Activated T-helper 1 cell treated with anti-CD3 and anti-CD28 coated beads, Interleukin-12 subunit alpha, Interleukin-12 subunit beta, Interleukin-2, Interleukin-4 antibody, amounts not matched to agents 30 ng/mL and 10 ng/mL and 1 ng/mL, durations not matched to agents 14 hours and 24 hours and 36 hours (primary cell): ENCODE measurements around the gene SHB. TPM values are rescaled to one million over a fixed set of nuclear protein-coding genes. Genes with fewer than 3 reads are reported as not detected.

Experiments
- DNase-seq: peaks from one replicate; pipeline ENCODE4 v3.0.0; 2021; ENCODE audit warnings: low spot score
- H3K27ac Mint-ChIP-seq: one replicate; pipeline ENCODE4 v1.8.0; 2021; ENCODE audit warnings: mild to moderate bottlenecking, mixed read lengths
- H3K27me3 Mint-ChIP-seq: one replicate; pipeline ENCODE4 v1.8.0; 2022; ENCODE audit warnings: mild to moderate bottlenecking, moderate library complexity, mixed read lengths; ENCODE audit not compliant: insufficient read depth
- H3K36me3 Mint-ChIP-seq: one replicate; pipeline ENCODE4 v1.8.0; 2021; ENCODE audit warnings: low read depth, mixed read lengths
- H3K4me1 Mint-ChIP-seq: one replicate; pipeline ENCODE4 v1.8.0; 2021; ENCODE audit warnings: low read depth, mixed read lengths
- H3K4me3 Mint-ChIP-seq: one replicate; pipeline ENCODE4 v1.8.0; 2021; ENCODE audit warnings: mild to moderate bottlenecking, moderate library complexity, mixed read lengths
- H3K9me3 Mint-ChIP-seq: one replicate; pipeline ENCODE4 v1.8.0; 2021; ENCODE audit warnings: mixed read lengths
- intact Hi-C: fragments of 100-400 bp; cut with micrococcal nuclease; formaldehyde crosslinking; loops from one replicate; pipeline ENCODE4 v1.15.1; 2024
- total RNA-seq: library from RNA; stranded (reverse); gene quantifications from 2 replicates; pipeline ENCODE4 v1.2.3, GENCODE V29; 2022

The SHB gene
- total RNA-seq, 1 donor from 2014 or later, result 1.7 TPM

DNA sequence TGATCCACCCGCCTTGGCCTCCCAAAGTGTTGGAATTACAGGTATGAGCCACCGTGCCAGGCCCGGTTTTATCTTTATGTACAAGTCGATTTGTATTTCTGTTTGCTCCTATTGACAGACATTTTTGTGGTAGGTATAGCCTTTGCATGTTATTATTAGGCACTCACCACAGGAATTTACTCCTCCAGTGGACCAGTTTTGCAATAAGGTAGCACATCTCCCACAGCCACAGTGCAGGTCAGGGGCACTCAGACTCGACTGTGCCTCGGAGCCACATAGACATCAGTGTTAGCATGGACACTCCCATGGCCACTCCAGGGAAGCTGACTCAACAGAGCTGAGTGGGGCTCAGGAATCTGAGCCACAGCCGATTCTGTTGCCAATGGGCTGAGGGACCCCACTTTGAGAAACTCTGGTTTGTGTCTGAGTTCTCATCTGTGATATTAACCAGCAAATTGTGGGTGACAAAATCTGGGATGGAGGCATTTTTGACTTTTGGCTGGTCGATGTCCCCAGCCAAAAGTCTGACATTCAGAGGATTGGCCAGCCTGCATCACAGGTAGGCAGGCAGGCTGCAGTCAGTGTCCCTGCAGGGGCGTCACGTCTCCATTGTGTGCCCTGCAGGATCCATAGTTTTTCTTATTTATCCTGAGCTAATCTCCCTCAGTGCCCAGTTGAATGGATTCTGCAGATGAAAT, 15.0 kb upstream of the SHB start:
- intact Hi-C loops, result no loop called here
- H3K36me3 Mint-ChIP-seq, result no peaks in the 10 kb centered on the region
- H3K4me3 Mint-ChIP-seq, result no peak overlapping the region
- H3K27me3 Mint-ChIP-seq, result peaks cover 17% of the 10 kb centered on the region
- no peak overlapping the region for H3K27ac Mint-ChIP-seq
- H3K9me3 Mint-ChIP-seq, result no peaks in the 10 kb centered on the region
- no peak for DNase-seq
- peaks cover 5% of the 10 kb centered on the region for H3K4me1 Mint-ChIP-seq

DNA sequence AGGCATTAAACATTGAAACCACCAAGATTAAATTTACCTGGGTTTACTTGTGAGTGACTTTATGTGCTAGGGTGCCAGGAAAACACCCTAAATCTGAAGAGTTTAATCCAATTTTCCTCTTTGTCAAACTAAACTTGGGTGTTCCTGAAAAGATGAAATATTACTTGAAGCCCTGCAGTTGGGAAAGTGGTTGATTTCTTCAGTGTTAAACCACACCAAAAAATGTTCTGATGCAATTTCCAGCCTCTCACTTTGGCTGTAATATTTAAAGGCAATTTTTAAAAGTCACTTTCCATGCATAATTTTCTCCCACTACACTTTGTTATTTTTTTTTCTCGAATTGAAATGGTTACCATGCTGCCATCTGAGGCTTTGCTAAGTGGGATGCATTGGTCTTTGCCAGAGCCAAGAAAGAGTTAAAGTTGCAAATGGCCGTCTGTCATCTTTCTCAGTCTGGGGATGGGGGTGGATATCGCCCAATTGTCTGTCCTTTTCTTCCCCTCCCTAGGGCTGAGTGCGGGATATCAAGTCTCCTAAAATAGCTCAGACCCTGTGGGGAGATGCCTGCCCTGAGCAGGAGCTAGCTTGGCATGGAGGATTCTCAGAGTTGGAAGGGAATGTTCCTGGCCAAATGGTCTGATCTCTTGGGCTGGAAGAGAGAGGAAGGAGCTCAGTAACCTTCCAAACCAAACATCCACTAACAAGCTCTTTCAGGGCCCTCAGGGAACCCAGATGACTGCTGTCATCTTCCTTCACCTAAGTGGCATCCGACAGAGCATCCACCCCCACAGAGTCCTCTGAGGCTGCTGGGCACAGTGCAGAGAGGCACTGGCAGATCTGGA, 13.6 kb upstream of the SHB start:
- no peaks in the 10 kb centered on the region for H3K9me3 Mint-ChIP-seq
- intact Hi-C loops, result no loop called here
- no peak overlapping the region for H3K27ac Mint-ChIP-seq
- H3K4me3 Mint-ChIP-seq, result no peak overlapping the region
- peaks cover 15% of the 10 kb centered on the region for H3K27me3 Mint-ChIP-seq
- no peaks in the 10 kb centered on the region for H3K36me3 Mint-ChIP-seq
- H3K4me1 Mint-ChIP-seq, result no peaks in the 10 kb centered on the region
- no peak for DNase-seq

DNA sequence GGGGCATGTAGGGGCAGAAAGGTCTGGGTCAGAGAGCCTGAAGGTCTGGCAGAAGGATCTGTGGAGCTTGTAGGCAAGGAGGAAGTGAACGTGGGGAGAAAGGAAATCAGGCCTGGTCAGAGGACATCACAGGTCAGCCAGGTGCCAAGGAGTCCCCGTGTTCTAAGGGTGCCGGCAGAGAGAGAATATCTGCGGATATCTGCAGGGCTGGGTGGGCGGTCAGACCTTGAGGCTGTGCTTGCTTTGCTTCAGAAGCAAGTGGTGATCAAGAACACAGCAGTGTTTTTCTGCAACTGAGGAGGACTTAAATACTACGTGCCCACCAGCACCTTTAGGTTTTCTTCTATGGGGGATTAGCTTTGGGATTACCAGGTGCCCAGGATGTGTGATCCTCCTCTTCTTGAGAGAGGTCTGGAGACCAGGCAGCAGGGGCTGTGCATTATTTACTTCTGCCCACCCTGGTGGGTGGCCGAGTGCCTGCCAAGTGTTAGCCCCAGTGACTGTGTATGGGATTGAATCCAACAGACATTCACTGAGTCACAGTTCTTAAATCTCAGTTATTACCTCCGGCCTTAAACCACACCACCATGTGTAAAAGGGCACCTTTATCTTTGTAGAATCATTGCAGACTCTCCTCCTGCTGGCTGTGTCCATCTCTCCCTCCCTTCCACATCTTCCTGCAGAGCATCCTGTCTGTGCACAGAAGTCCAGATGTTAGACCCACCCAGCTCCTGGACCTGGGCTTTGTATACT, 12.5 kb upstream of the SHB start:
- intact Hi-C loops, result no loop called here
- Mint-ChIP-seq H3K36me3 (no peaks in the 10 kb centered on the region), H3K27ac (no peak overlapping the region), H3K4me3 (no peak overlapping the region), H3K4me1 (no peaks in the 10 kb centered on the region), H3K27me3 (peaks cover 15% of the 10 kb centered on the region), H3K9me3 (no peaks in the 10 kb centered on the region)
- DNase-seq, result no peak

DNA sequence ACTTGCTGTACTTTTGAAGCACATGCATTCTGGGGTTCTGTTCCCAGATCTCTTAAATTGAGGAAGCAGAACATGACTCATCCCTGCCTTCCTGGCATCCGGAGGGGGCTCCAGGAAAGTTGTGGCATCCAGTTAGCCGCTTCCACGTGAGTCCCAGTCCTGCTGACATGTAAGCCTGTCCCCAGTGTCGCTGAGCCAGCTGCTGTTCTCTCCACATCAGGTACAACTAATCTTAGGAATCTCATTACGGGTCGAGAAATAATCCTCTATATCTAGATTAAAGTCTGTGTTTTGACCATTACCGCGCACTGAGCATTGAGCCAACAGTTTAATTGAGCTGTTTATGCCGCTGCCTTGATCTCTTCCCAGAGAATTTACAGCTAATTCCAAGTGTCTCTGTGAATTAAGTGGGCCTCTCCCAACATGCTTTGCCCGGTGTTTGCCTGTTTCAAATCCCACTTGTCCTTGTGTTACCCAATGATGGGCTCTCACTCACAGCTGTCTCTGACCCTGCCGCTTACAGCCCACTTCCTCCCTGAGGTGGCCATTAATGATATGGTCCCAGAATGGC, 10.5 kb upstream of the SHB start:
- H3K9me3 Mint-ChIP-seq, result no peaks in the 10 kb centered on the region
- no peak for DNase-seq

DNA sequence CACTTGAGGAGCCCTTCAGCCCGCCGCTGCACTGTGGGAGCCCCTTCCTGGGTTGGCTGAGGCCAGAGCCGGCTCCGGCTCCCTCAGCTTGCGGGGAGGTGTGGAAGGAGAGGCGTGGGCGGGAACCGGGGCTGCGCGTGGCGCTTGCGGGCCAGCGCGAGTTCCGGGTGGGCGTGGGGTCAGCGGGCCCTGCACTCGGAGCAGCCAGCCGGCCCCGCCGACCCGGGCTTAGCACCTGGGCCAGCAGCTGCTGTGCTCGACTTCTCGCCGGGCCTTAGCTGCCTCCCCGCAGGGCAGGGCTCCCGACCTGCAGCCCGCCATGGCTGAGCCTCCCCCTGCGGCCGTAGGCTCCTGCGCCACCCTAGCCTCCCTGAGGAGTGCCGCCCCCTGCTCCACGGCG, 6.2 kb upstream of the SHB start:
- intact Hi-C loops, result no loop called here
- H3K9me3 Mint-ChIP-seq, result no peaks in the 10 kb centered on the region
- no peak for DNase-seq
- no peak overlapping the region for H3K27ac Mint-ChIP-seq
- no peaks in the 10 kb centered on the region for H3K4me1 Mint-ChIP-seq
- H3K4me3 Mint-ChIP-seq, result no peak overlapping the region
- peaks cover 5% of the 10 kb centered on the region for H3K27me3 Mint-ChIP-seq
- H3K36me3 Mint-ChIP-seq, result no peaks in the 10 kb centered on the region

More for the DNA sequence above, 10.5 kb upstream of the SHB start:
- intact Hi-C loops, result no loop called here
- H3K4me3 Mint-ChIP-seq, result no peak overlapping the region
- H3K36me3 Mint-ChIP-seq, result no peaks in the 10 kb centered on the region
- H3K27me3 Mint-ChIP-seq, result peaks cover 3% of the 10 kb centered on the region
- no peaks in the 10 kb centered on the region for H3K4me1 Mint-ChIP-seq
- no peak overlapping the region for H3K27ac Mint-ChIP-seq

DNA sequence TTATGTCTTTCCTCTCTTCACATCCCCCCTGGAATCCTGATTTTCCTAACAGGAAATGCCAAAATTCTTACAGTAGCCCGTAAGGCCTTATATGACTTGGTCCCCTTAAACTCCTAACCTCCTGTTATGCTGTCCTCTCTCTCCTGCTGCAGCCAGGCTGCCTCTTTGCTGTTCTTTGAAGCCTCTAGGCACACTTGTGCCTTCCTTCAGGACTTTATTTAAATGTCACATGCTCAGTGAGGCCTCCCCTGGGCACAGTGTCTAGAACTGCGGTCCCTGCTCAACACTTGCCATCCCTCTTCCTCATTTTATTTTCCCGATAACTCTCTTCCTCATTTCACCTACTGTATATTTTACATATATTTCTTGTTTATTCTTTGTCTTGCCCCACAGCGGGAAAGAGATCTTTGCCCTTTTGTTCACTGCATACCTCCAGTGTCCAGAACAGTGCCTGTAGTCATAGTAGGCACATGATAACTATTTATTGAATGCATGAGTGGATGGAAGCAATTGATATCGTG, 5.5 kb upstream of the SHB start:
- intact Hi-C loops, result no loop called here
- Mint-ChIP-seq H3K27me3 (peaks cover 8% of the 10 kb centered on the region), H3K4me1 (peaks cover 4% of the 10 kb centered on the region), H3K27ac (no peak overlapping the region), H3K4me3 (no peak overlapping the region), H3K9me3 (no peaks in the 10 kb centered on the region), H3K36me3 (peaks cover 2% of the 10 kb centered on the region)
- no peak for DNase-seq

DNA sequence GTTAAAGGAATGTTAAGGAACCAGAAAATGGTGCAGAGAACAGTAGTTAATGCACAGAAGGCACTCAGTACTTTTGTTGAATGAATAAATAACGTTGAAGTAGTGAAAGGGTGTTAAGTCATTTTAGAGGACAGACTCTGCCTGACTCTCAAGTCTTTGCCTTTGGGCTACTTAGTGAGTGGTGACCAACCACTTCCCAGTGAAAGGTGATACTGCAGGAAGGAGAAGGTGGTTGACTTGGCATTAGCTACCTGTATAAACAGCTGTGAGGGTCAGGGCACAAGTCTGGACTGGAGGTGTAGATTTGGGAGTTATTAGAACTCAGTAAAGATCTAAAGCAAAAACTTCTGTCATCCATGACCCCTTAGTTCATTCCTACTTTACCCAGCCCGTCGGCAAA, 4.9 kb upstream of the SHB start:
- H3K4me1 Mint-ChIP-seq, result peaks cover 5% of the 10 kb centered on the region
- intact Hi-C loops, result no loop called here

DNA sequence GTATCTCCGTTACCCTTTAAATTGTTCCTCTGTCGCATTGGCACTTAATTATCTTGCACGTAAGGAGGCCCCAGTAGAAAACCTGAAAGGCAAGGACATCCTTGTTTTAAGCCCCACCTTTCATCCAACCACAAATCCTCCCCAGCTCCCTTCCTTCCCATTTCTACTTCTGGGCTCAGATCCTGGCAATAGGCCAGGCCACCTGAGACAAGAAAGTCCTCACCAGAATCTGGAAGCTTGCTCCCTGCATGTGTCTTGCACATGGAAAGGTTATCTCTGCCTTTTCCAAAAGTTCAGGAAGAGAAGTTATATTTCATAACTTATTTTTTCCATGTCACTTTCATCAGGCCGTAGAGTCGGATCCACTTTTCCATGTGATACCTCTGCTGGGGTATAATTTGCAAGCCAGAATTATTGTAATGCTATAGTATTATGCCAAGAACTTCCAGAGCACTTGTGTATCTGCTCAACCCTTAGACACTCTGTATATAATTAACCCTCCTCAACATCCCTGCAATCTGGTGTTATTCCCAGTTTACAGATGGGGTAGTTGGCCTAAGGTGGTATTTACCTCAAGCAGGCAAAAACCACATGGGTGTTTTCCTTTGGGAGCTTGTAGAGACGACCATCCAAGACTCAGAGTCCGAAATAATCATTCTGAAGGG, 2.6 kb upstream of the SHB start:
- H3K4me1 Mint-ChIP-seq, result peaks cover 15% of the 10 kb centered on the region
- H3K4me3 Mint-ChIP-seq, result no peak overlapping the region
- no peak overlapping the region for H3K27ac Mint-ChIP-seq
- no peaks in the 10 kb centered on the region for H3K9me3 Mint-ChIP-seq
- H3K27me3 Mint-ChIP-seq, result peaks cover 15% of the 10 kb centered on the region
- DNase-seq, result no peak
- intact Hi-C loops, result no loop called here
- H3K36me3 Mint-ChIP-seq, result peaks cover 2% of the 10 kb centered on the region

More for the DNA sequence above, 4.9 kb upstream of the SHB start:
- no peak overlapping the region for H3K4me3 Mint-ChIP-seq
- no peak overlapping the region for H3K27ac Mint-ChIP-seq
- DNase-seq, result no peak
- H3K27me3 Mint-ChIP-seq, result peaks cover 9% of the 10 kb centered on the region
- peaks cover 2% of the 10 kb centered on the region for H3K36me3 Mint-ChIP-seq
- H3K9me3 Mint-ChIP-seq, result no peaks in the 10 kb centered on the region

DNA sequence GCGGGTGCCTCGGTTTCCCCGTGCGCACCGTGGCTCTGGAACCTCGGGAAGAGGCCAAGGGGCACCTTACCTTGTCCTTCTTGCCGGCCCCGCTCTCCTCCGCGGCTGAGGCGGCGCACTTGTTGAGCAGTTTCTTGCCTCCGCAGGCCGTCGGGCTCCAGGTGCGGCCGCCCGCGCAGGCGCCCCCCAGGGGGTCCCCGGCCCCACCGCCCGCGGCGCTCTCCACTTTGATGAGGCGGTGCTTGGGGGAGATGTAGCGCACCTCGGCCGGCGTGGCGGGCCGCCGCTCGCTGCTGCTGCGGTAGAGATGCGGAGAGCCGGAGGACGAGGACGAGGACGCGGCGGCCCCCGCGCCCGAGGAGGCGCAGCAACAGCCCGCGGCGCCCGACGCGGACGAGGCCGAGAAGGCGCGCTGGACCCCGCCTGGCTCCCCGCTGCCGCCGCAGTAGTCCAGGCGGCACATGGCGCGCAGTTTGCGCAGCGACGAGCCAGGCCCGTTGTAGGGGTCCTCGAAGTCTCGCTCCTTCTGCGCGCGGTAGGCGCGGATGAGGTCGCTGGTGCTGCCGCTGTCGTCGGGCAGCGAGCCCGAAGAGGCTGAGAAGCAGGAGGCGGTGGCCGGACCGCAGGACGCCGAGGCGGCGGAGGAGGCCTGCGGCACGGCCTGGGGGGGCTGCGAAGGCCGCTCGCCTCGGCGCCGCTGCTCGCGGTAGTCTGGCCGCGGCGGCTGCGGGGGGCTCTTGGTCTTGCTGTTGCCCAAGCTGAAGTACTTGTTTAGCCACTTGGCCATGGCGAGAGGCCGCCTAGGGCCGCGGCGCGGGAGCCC, 957 bp downstream of the SHB start:
- H3K9me3 Mint-ChIP-seq, result no peaks in the 10 kb centered on the region
- H3K4me1 Mint-ChIP-seq, result peaks cover 23% of the 10 kb centered on the region
- intact Hi-C loops, result loop anchor here (2.0 to 10.0 kb wide), 7 partner anchors 41 to 989 kb away; partner anchors contain the start of genes ALDH1B1 and TRMT10B
- DNase-seq, result no peak
- H3K4me3 Mint-ChIP-seq, result peak overlapping the region; percentile 53
- no peak overlapping the region for H3K27ac Mint-ChIP-seq
- peaks cover 36% of the 10 kb centered on the region for H3K27me3 Mint-ChIP-seq
- H3K36me3 Mint-ChIP-seq, result peaks cover 2% of the 10 kb centered on the region

DNA sequence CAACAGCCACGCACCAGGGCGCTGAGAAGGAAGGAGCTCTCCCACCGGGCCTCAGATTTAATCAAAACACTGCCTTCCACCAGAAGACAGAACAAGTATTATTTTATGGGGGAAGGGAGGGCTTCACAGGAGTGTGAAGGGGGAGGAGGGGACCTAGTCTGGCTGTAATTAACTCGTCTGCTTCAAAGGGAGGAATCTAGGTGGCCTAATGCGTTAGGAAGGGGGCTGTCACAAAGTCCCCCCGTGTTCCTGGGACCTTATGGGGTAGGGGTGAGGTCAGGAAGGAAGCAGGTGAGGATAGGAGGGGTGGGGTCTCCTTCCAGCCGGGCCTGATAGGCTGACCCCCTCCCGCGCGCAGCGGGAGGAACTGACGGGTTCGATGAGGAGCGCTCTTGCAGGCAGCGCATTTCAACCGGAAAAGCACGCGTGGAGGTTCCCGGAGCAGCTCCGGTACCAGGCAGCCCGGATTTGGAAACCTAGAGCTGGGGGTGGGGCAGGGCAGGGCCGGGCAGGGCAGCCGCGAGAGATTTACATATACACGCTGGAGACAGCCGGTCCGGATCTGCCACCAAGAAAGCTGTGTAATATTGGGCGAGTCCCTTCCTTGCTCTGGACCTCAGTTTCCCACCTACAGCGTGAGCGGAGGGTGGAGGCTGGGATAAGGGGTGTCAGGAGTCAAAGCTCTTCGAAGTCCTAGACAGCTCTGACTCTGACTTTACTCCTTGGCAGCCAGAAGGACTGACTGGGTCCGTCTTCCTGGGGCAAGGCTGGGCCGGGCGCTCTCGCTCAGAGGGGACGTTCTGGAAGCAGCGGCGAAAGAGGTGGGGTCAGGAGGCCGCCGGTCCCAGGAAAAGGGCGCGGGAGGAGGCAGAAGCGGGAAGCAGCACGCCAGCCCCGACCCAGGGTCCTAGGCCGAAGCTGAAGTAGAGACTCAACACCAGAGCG, 1.8 kb downstream of the SHB start:
- Mint-ChIP-seq H3K27me3 (peaks cover 36% of the 10 kb centered on the region), H3K4me1 (peaks cover 23% of the 10 kb centered on the region), H3K36me3 (peaks cover 2% of the 10 kb centered on the region), H3K27ac (peak overlapping the region; percentile 56), H3K9me3 (no peaks in the 10 kb centered on the region), H3K4me3 (peak overlapping the region; percentile 82)
- intact Hi-C loops, result loop anchor here (5.0 to 10.0 kb wide), 4 partner anchors 40 to 482 kb away; no protein-coding TSS in a partner anchor
- DNase-seq, result no peak
